NCI-H524 (cell line): Measurements from ENCODE around the gene HIC1.

Experiments used
- DNase-seq, 2 experiments: peaks; one replicate each; lab custom pipeline; 2025; lab: John Stamatoyannopoulos, UW

The HIC1 gene

DNA sequence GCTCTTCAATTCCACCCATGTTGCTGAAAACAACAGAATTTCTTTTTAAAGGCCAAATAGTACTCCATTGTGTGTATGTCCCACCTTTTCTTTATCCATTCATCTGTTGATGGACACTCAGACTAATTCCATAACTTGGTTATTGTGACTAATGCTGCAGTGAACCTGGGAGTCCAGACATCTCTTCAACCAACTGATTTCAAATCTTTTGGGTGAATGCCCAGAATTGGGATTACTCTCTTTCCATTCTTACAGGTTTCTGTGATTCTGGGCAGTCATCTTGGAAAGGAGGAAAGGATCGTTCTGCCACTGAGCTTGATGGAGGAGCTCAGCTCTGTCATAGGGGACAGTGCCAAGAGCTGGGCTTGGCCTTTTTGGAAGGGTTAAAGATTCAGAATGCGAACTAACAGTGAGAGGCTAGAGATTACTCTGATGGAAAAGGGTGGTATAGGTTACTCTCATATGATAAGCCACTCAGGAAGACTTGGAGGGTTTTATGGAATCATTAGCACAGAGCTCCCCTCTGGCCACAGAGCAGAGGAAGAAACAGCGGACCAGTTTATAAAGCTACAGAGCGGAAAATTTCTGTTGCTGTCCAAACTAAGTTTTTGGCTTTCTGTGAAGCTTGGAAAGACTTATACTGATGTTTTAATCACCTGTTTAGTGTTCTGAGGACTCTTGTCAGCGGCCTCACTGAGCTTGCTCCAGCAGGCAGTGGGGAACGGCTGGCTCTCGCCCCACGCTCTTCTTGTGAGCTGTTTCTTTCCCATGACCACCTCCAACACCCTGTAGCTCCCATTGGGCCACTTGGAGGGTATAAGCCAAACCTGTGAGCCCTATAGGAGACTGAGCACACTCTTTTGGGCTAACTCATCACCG lies 48.3 kb downstream of the HIC1 start:
- peak; percentile 80 to 82 for DNase-seq

- DNase-seq: no peak
These were observed 50.8 kb downstream of the HIC1 start for GRCh38 chr17:2105663-2106062.

- DNase-seq: no peak
These were observed 51.5 kb downstream of the HIC1 start for GRCh38 chr17:2106308-2106955.

GRCh38 chr17:2107050-2107449 lies 52.1 kb downstream of the HIC1 start:
- DNase-seq: no peak

DNA sequence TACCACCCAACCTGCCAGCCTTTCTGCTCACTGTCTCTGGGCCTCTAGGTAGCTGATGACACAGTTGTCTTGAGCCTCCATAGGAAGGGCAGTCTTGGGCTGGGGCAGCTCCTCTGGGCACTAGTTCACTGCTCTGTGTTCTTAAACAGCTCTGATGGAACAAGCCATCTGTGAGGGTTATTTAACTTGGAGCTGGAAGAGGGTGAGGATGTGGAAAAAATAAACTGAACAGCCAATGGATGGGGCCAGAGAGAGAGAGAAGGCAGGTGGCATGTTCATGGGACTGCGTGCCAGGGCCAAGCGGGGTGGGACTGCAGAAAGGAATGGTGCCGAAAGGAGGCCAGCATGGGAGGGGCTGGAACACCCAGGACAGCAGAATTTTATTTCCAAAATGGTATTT lies 52.6 kb downstream of the HIC1 start:
- DNase-seq: peak in 1 of 2 experiments; percentile 22

DNA sequence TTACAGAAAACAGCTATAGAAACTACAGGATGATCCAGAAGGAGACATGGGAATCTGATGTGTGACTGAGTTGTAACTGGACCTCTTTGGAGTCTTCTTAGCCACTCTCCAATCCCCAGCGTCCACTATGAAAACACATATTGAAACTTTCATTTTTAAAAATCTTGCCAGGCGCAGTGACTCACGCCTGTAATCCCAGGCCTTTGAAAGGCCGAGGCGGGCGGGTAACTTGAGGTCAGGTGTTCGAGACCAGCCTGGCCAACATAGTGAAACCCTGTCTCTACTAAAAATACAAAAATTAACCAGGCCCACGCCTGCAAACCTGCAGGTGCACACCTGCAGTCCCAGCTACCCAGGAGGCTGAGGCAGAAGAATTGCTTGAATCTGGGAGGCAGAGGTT lies 53.3 kb downstream of the HIC1 start:
- DNase-seq: no peak

DNA sequence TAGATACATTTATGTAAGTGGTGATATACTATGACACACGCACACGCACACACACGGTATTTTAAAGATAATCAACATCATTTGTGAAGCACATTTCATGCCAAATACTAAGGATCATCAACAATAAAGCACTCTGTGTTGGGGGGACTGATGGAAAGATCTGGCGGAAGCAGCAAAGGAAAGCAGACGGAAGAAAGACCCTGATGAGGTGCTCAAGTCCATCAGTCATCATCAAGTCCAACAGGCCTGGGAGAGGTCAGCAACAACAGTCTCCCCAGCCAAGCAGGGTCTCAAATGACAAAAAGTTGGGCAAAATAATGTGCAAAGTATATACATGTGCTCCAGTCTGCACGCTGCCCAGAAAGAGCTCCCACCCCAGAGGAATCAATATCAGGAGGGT lies 55.5 kb downstream of the HIC1 start:
- no peak for DNase-seq

DNA sequence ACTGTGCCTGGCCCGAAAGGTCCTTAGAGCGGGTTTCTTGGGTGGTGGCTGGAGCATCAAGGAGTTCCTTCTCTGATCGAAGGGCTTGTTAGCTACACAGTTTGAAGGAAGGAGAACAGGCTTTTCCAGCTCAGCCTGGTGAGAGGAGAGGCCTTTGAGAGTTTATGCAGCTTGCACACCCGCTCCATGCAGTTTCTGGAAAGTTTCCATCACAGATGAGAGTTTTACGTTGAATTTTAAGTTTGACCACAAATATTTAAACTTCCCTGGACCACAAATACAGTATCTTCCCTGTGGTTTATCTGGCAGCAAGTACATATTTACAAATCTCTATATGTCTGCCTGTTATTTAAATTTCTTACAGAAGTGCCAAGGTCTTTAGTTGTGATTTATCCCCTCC lies 56.8 kb downstream of the HIC1 start:
- no peak for DNase-seq
